K562 (cell line): ENCODE data around the gene ECM1. TPM values are rescaled to one million over a fixed set of nuclear protein-coding genes. Genes with fewer than 3 reads are reported as not detected.
A peak's percentile ranks its signal among the peaks of the same experiment; 100 is the strongest.

Experiments used
- ATAC-seq: fragments of 200-7000 bp; cut with Tn5 transposase; 3 replicates; pipeline ENCODE4 v1.9.1; 2020; ENCODE audit warnings: moderate library complexity
- BruUV-seq: library from RNA; stranded (reverse); fragments of 400-500 nt; replicated peaks from 2 replicates; lab custom pipeline; 2021; lab: Mats Ljungman, UMichigan
- CTCF ChIA-PET: fragments of 300-600 bp; formaldehyde crosslinking; extraction: SDS; loops from one replicate; lab custom pipeline; 2021; ENCODE audit warnings: low intra/inter-chr PET ratio; lab: Yijun Ruan, JAX
- POLR2A ChIA-PET: fragments of 300-600, 350-650 bp; sonication (Branson Sonifier 250); formaldehyde crosslinking; extraction: SDS; loops from one replicate; lab custom pipeline; 2021; ENCODE audit warnings: antibody characterized with exemption, inconsistent platforms; lab: Yijun Ruan, JAX
- DNase-seq, 4 experiments: peaks; one replicate each; pipeline versions ENCODE4 v3.0.0 to v3.0.0-alpha.2; 2011 to 2018; ENCODE audit warnings: low spot score in 3 of 4, mixed read lengths in 3 of 4; ENCODE audit errors: extremely low read depth in 1 of 4
- FAIRE-seq: peaks from 2 replicates; lab custom pipeline; 2011; peaks lifted over from hg19 to GRCh38; lab: Jason Lieb, UNC
- H2AFZ ChIP-seq: 2 replicates; pipeline ENCODE4 v1.6.0; 2011; ENCODE audit warnings: low read depth, low read length, control low read depth, inconsistent platforms
- H3K27ac ChIP-seq: fragments of 200-600 bp; 3 replicates; pipeline ENCODE4 v1.8.0; 2011; ENCODE audit warnings: low read depth, mild to moderate bottlenecking, control low read depth, inconsistent platforms, low read length, moderate library complexity, mixed read lengths; ENCODE audit errors: extremely low read depth
- H3K27me3 ChIP-seq, 2 experiments: fragments of 300-600 bp in 1 of 2; 2 replicates in 1 of 2; 3 replicates in 1 of 2; pipeline versions ENCODE4 v1.6.0 to v1.8.0; 2011; ENCODE audit warnings: inconsistent platforms in 2 of 2, low read length in 2 of 2, mild to moderate bottlenecking in 1 of 2, mixed read lengths in 1 of 2, moderate library complexity in 1 of 2; ENCODE audit not compliant: control insufficient read depth in 2 of 2, insufficient read depth in 2 of 2
- H3K36me3 ChIP-seq: fragments of 300-600 bp; 3 replicates; pipeline ENCODE4 v1.8.0; 2011; ENCODE audit warnings: mild to moderate bottlenecking, low read length, inconsistent platforms; ENCODE audit not compliant: control insufficient read depth, insufficient read depth
- H3K4me1 ChIP-seq, 2 experiments: fragments of 200-600 bp in 1 of 2; replicated peaks in 1 of 2; 2 replicates in 1 of 2; 3 replicates in 1 of 2; pipeline versions ENCODE4 v1.5.1 to v1.8.0; 2011; ENCODE audit warnings: inconsistent platforms in 2 of 2, low read length in 2 of 2, mild to moderate bottlenecking in 1 of 2, mixed read lengths in 1 of 2, moderate library complexity in 1 of 2; ENCODE audit not compliant: control insufficient read depth in 2 of 2, insufficient read depth in 2 of 2
- H3K4me2 ChIP-seq: 2 replicates; pipeline ENCODE4 v1.6.1; 2011; ENCODE audit warnings: low read length, control low read depth, inconsistent platforms, mixed read lengths; ENCODE audit not compliant: insufficient read depth
- H3K4me3 ChIP-seq: fragments of 200-600 bp; sonication (generic), shearing (Covaris generic); 2 replicates; pipeline ENCODE4 v1.5.1; 2016; ENCODE audit warnings: control low read depth, inconsistent platforms
- H3K79me2 ChIP-seq: fragments of 200-600 bp; 3 replicates; pipeline ENCODE4 v1.8.0; 2011; ENCODE audit warnings: low read length, inconsistent platforms; ENCODE audit not compliant: control insufficient read depth, insufficient read depth
- H3K9ac ChIP-seq, 2 experiments: 2 replicates each; pipeline versions ENCODE4 v1.6.0 to v1.6.1; 2011; ENCODE audit warnings: low read depth in 2 of 2, low read length in 2 of 2, control low read depth in 1 of 2, inconsistent platforms in 1 of 2, mild to moderate bottlenecking in 1 of 2, mixed read lengths in 1 of 2; ENCODE audit not compliant: insufficient read depth in 1 of 2
- H3K9me1 ChIP-seq: one replicate; pipeline ENCODE4 v1.6.0; 2011; ENCODE audit warnings: inconsistent platforms, mild to moderate bottlenecking, low read length, moderate library complexity; ENCODE audit not compliant: control insufficient read depth, insufficient read depth
- H3K9me3 ChIP-seq: replicated peaks from 2 replicates; pipeline ENCODE4 v1.5.1; 2011; ENCODE audit warnings: low read depth, low read length, inconsistent platforms; ENCODE audit not compliant: control insufficient read depth, insufficient read depth
- H4K20me1 ChIP-seq: replicated peaks from 2 replicates; pipeline ENCODE4 v1.6.1; 2011; ENCODE audit warnings: low read length, inconsistent platforms, mixed read lengths; ENCODE audit not compliant: control insufficient read depth, insufficient read depth
- C11orf30 ChIP-seq: fragments of 450-650 bp; IDR thresholded peaks from 2 replicates; pipeline ENCODE4 v1.6.1; 2016; ENCODE audit warnings: low read depth, mild to moderate bottlenecking
- CAMTA2 ChIP-seq: fragments of 250-450 bp; sonication (Bioruptor Pico); conservative IDR thresholded peaks from 2 replicates; pipeline ENCODE4 v1.5.1; 2022
- ELF2 ChIP-seq: fragments of 250-450 bp; sonication (Bioruptor Pico); IDR thresholded peaks from 2 replicates; pipeline ENCODE4 v1.5.0; 2021; ENCODE audit warnings: mild to moderate bottlenecking
- FIP1L1 ChIP-seq: fragments of 200-400 bp; formaldehyde crosslinking; IDR thresholded peaks from 2 replicates; pipeline ENCODE4 v1.6.1; 2018; ENCODE audit warnings: mild to moderate bottlenecking, low read depth, low read length; ENCODE audit not compliant: poor library complexity, severe bottlenecking
- NCOA2 ChIP-seq, 2 experiments: fragments of 450-650 bp; IDR thresholded peaks; 2 replicates each; pipeline ENCODE4 v1.6.1; 2018; ENCODE audit warnings: mild to moderate bottlenecking in 2 of 2, moderate library complexity in 1 of 2; ENCODE audit not compliant: partially characterized antibody in 2 of 2
- NFIC ChIP-seq: fragments of 450-650 bp; IDR thresholded peaks from 2 replicates; pipeline ENCODE4 v1.6.1; 2017; ENCODE audit warnings: mild to moderate bottlenecking, inconsistent platforms
- RBFOX2 ChIP-seq: fragments of 200-400 bp; formaldehyde crosslinking; IDR thresholded peaks from 2 replicates; pipeline ENCODE4 v1.6.1; 2017; ENCODE audit warnings: low read depth, mild to moderate bottlenecking, low read length, moderate library complexity
- TOE1 ChIP-seq, 2 experiments: fragments of 450-650 bp in 1 of 2; sonication (generic) in 1 of 2; formaldehyde crosslinking in 1 of 2; IDR thresholded peaks; 2 replicates each; pipeline versions ENCODE4 v1.7.1 to v1.8.0; 2016 to 2022; ENCODE audit warnings: borderline replicate concordance in 2 of 2, mild to moderate bottlenecking in 2 of 2, antibody characterized with exemption in 1 of 2, inconsistent platforms in 1 of 2, low read depth in 1 of 2, missing genetic modification reagents in 1 of 2, moderate library complexity in 1 of 2
- ZBED1 ChIP-seq: IDR thresholded peaks from 2 replicates; pipeline ENCODE4 v1.6.1; 2014
- ZNF77 ChIP-seq: fragments of 250-450 bp; sonication (Bioruptor Pico); IDR thresholded peaks from 2 replicates; pipeline ENCODE4 v1.5.0; 2020
- WGBS: fragments of 100-300 bp; shearing (Covaris generic); methylation state at CpG from one replicate; pipeline ENCODE4 v1.1.6; 2016; ENCODE audit warnings: low coverage, mixed read lengths; ENCODE audit not compliant: insufficient coverage; ENCODE audit errors: missing lambda C conversion rate; 5-methylcytosine and 5-hydroxymethylcytosine counted together
- in situ Hi-C: fragments of 300-500 bp; cut with MboI; formaldehyde crosslinking; loops from 4 replicates; pipeline ENCODE4 v1.15.0; 2018; ENCODE audit warnings: inconsistent platforms, mixed read lengths
- intact Hi-C: fragments of 100-400 bp; cut with micrococcal nuclease; formaldehyde crosslinking; loops from 2 replicates; pipeline ENCODE4 v1.14.2; 2022
- polyA plus RNA-seq, 8 experiments: library from polyadenylated mRNA; depleted of rRNA in 4 of 8; stranded (reverse) in 5 of 8; unstranded in 3 of 8; fragments of >200 nt; fragmentation: Nextera tagmentation in 2 of 8; fragmentation: Illumina TruSeq in 1 of 8; extraction: Ambion mirVana in 2 of 8; extraction: Trizol in 1 of 8; gene quantifications; 2 replicates each; pipeline versions ENCODE4 v1.2.1 to v1.2.3, GENCODE V29; 2011 to 2014; ENCODE audit warnings: inconsistent platforms in 1 of 8, missing spikeins in 1 of 8
- total RNA-seq, 7 experiments: library from RNA; depleted of rRNA in 6 of 7; stranded (reverse); fragments of >200 nt in 6 of 7; fragmentation: Illumina TruSeq in 2 of 7; extraction: Trizol in 2 of 7; gene quantifications; 2 replicates each; pipeline versions ENCODE4 v1.2.1 to v1.2.3, GENCODE V29; 2011 to 2021; ENCODE audit warnings: low replicate concordance in 1 of 7
- TF ChIP-seq, protein P1 (sequence below): sonication (generic); formaldehyde crosslinking; IDR thresholded peaks from 2 replicates; pipeline ENCODE4 v1.5.0; 2020; ENCODE audit warnings: missing genetic modification reagents
- TF ChIP-seq, protein P2 (sequence below): fragments of 250-450 bp; sonication (Bioruptor Pico); IDR thresholded peaks from 2 replicates; pipeline ENCODE4 v1.8.0; 2021; ENCODE audit warnings: moderate library complexity, mild to moderate bottlenecking, inconsistent platforms
- TF ChIP-seq, protein P3 (sequence below): fragments of 250-450 bp; sonication (Bioruptor Pico); IDR thresholded peaks from 2 replicates; pipeline ENCODE4 v1.4.0; 2020; ENCODE audit warnings: mild to moderate bottlenecking, moderate library complexity, borderline replicate concordance
- TF ChIP-seq, protein P4 (sequence below): fragments of 450-650 bp; formaldehyde crosslinking; IDR thresholded peaks from 2 replicates; pipeline ENCODE4 v1.4.0; 2022; ENCODE audit warnings: missing genetic modification characterization

ECM1 gene
- total and polyA plus RNA-seq, 9 of the 15 experiments (the other 6 are each of a cell fraction or from before 2014, with no cell fraction given): 6.6 to 52.2 (median 12.8) TPM

DNA sequence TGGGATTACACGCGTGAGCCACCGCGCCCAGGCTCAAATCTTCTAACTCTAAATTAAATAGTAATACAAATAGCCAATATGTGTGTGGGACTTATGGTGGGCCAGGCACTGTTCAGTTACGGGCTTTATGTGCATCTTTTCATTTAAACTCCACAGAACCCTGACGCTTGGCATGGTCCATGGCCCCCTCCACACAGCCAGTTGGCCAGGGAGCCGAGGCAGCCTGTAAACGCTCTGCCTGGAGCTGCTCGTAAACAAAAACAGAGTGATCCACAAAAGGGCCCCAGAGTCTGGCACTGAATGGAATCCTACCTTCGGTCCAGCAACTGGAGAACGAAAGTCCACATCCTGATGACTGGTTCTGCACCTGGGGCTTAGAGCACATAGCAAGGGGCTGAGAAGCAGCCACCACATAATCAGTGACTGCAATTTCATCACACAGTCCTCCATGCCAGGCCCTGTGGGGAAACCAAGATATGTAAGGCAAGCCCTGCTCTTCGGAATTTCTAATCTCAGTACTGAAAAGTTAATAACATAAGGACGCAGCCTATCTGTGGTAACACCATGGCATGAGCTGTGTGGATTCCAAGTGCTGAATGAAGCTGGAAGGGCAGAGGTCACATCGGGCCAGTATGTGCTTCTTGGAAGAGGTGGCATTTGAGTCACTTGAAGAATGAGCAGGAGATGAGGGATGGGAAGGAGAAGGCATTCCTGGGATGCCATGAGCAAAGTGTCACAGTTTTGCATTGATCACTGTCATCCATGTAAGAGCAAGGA is 27.8 kb downstream of the ECM1 start:
- in situ Hi-C loops (no loop called here), intact Hi-C loops (no loop called here)
- Histone ChIP-seq H3K36me3 (no peaks in the 10 kb centered on the region), H3K9ac (peak overlapping the region in 1 of 2 experiments; percentile 4; a peak in 1 of 4 replicates), H4K20me1 (no peaks in the 10 kb centered on the region), H3K4me3 (no peak overlapping the region), H3K27me3 (no peaks in the 10 kb centered on the region), H3K9me3 (no peaks in the 10 kb centered on the region), H3K9me1 (no peaks in the 10 kb centered on the region), H3K4me2 (no peak overlapping the region), H2AFZ (0 out of 2 replicates have a peak overlapping the region, but pooled peaks have one; percentile 1), H3K4me1 (peaks cover 11 to 25% of the 10 kb centered on the region in 2 experiments; a peak in 4 of 5 replicates), H3K79me2 (no peaks in the 10 kb centered on the region), H3K27ac (no peak overlapping the region)
- no peak for TF ChIP-seq ZNF77
- TF ChIP-seq, protein P1, sequence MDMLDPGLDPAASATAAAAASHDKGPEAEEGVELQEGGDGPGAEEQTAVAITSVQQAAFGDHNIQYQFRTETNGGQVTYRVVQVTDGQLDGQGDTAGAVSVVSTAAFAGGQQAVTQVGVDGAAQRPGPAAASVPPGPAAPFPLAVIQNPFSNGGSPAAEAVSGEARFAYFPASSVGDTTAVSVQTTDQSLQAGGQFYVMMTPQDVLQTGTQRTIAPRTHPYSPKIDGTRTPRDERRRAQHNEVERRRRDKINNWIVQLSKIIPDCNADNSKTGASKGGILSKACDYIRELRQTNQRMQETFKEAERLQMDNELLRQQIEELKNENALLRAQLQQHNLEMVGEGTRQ (CRISPR knock-in tag): no peak
- no peak for TF ChIP-seq C11orf30
- no peak for TF ChIP-seq ELF2 (CRISPR knock-in tag)
- TF ChIP-seq, protein P2, sequence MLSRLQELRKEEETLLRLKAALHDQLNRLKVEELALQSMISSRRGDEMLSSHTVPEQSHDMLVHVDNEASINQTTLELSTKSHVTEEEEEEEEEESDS (CRISPR knock-in tag): no peak
- TF ChIP-seq NCOA2 (IDR thresholded peaks at IDR 0.05; ENCODE audit: partially characterized antibody in 2 of 2): no peak
- TF ChIP-seq TOE1 (IDR thresholded peaks at IDR 0.05; ENCODE audit: borderline replicate concordance): no peak
- TF ChIP-seq TOE1 (CRISPR knock-in tag; IDR thresholded peaks at IDR 0.05; ENCODE audit: borderline replicate concordance, low read depth): no peak
- TF ChIP-seq CAMTA2 (CRISPR knock-in tag): no peak
- TF ChIP-seq, protein P3, sequence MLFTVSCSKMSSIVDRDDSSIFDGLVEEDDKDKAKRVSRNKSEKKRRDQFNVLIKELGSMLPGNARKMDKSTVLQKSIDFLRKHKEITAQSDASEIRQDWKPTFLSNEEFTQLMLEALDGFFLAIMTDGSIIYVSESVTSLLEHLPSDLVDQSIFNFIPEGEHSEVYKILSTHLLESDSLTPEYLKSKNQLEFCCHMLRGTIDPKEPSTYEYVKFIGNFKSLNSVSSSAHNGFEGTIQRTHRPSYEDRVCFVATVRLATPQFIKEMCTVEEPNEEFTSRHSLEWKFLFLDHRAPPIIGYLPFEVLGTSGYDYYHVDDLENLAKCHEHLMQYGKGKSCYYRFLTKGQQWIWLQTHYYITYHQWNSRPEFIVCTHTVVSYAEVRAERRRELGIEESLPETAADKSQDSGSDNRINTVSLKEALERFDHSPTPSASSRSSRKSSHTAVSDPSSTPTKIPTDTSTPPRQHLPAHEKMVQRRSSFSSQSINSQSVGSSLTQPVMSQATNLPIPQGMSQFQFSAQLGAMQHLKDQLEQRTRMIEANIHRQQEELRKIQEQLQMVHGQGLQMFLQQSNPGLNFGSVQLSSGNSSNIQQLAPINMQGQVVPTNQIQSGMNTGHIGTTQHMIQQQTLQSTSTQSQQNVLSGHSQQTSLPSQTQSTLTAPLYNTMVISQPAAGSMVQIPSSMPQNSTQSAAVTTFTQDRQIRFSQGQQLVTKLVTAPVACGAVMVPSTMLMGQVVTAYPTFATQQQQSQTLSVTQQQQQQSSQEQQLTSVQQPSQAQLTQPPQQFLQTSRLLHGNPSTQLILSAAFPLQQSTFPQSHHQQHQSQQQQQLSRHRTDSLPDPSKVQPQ (CRISPR knock-in tag): no peak
- TF ChIP-seq, protein P4, sequence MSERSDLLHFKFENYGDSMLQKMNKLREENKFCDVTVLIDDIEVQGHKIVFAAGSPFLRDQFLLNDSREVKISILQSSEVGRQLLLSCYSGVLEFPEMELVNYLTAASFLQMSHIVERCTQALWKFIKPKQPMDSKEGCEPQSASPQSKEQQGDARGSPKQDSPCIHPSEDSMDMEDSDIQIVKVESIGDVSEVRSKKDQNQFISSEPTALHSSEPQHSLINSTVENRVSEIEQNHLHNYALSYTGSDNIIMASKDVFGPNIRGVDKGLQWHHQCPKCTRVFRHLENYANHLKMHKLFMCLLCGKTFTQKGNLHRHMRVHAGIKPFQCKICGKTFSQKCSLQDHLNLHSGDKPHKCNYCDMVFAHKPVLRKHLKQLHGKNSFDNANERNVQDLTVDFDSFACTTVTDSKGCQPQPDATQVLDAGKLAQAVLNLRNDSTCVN (CRISPR knock-in tag): no peak
- no peak for TF ChIP-seq FIP1L1
- TF ChIP-seq RBFOX2: no peak
- no peak for TF ChIP-seq NFIC
- TF ChIP-seq ZBED1: no peak
- 75% methylated on average over 13 of the region's 14 CpGs for WGBS
- CTCF ChIA-PET: no interaction called here
- DNase-seq (no peak), FAIRE-seq (no peak), ATAC-seq (no peak)
- no TSS peak for BruUV-seq
- POLR2A ChIA-PET: interaction anchor here (1.5 to 6.3 kb wide), 2 partner anchors 12 to 20 kb away, joined by 5 to 53 read pairs; partner anchors contain the start of genes ADAMTSL4 and FALEC
